CD4-positive, CD25-positive, alpha-beta regulatory T cell (primary cell): ENCODE measurements around the gene IFITM10. TPM values are rescaled to one million over a fixed set of nuclear protein-coding genes. Genes with fewer than 3 reads are reported as not detected.
A peak's percentile ranks its signal among the peaks of the same experiment; 100 is the strongest.

ENCODE experiments used
- ATAC-seq, 2 donors: fragments of 150-1000 bp; cut with Tn5 transposase; one replicate each; pipeline ENCODE4 v1.10.0; 2021; ENCODE audit warnings: low read depth in 2 of 2, moderate number of reproducible peaks in 2 of 2, moderate library complexity in 1 of 2
- DNase-seq, 3 donors: peaks; one replicate each; pipeline versions ENCODE4 v3.0.0 to v3.0.0-alpha.2; 2012 to 2022; ENCODE audit warnings: mixed read lengths in 1 of 3
- H3K27ac ChIP-seq: one replicate; pipeline ENCODE4 v1.7.0; 2013; ENCODE audit warnings: mild to moderate bottlenecking, low read length; ENCODE audit not compliant: insufficient read depth, poor library complexity, severe bottlenecking
- H3K27me3 ChIP-seq: one replicate; pipeline ENCODE4 v1.7.0; 2013; ENCODE audit warnings: low read length; ENCODE audit not compliant: control insufficient read depth, insufficient read depth
- H3K36me3 ChIP-seq: one replicate; pipeline ENCODE4 v1.7.0; 2013; ENCODE audit warnings: mild to moderate bottlenecking, low read length, moderate library complexity; ENCODE audit not compliant: control insufficient read depth, insufficient read depth
- H3K4me1 ChIP-seq: 2 replicates; pipeline ENCODE4 v1.7.0; 2013; ENCODE audit warnings: mild to moderate bottlenecking, low read length; ENCODE audit not compliant: insufficient read depth, control insufficient read depth, poor library complexity, severe bottlenecking
- H3K4me3 ChIP-seq: one replicate; pipeline ENCODE4 v1.7.0; 2013; ENCODE audit warnings: low read depth, mild to moderate bottlenecking, low read length, moderate library complexity
- H3K9me3 ChIP-seq, 2 experiments: 1 replicate in 1 of 2; 2 replicates in 1 of 2; pipeline ENCODE4 v1.7.0; 2013; ENCODE audit warnings: low read length in 2 of 2, mild to moderate bottlenecking in 1 of 2, moderate library complexity in 1 of 2; ENCODE audit not compliant: control insufficient read depth in 2 of 2
- H3K27ac Mint-ChIP-seq, 3 donors: one replicate each; pipeline ENCODE4 v1.8.0; 2020 to 2022; ENCODE audit warnings: mild to moderate bottlenecking in 3 of 3, mixed read lengths in 3 of 3, moderate library complexity in 2 of 3
- H3K27me3 Mint-ChIP-seq: one replicate; pipeline ENCODE4 v1.8.0; 2022; ENCODE audit warnings: mild to moderate bottlenecking, mixed read lengths
- H3K36me3 Mint-ChIP-seq: one replicate; pipeline ENCODE4 v1.8.0; 2020; ENCODE audit warnings: mixed read lengths
- H3K4me1 Mint-ChIP-seq, 4 donors: one replicate each; pipeline ENCODE4 v1.8.0; 2020 to 2022; ENCODE audit warnings: mixed read lengths in 4 of 4, mild to moderate bottlenecking in 1 of 4
- H3K4me3 Mint-ChIP-seq, 4 donors: one replicate each; pipeline ENCODE4 v1.8.0; 2020 to 2022; ENCODE audit warnings: mild to moderate bottlenecking in 4 of 4, mixed read lengths in 4 of 4, moderate library complexity in 3 of 4
- H3K9me3 Mint-ChIP-seq, 7 donors: one replicate each; pipeline ENCODE4 v1.8.0; 2020 to 2022; ENCODE audit warnings: mixed read lengths in 7 of 7, mild to moderate bottlenecking in 3 of 7, moderate library complexity in 2 of 7
- polyA plus RNA-seq, 4 donors: library from polyadenylated mRNA; unstranded; fragments of 300-500 nt; fragmentation: Illumina TruSeq; gene quantifications; one replicate each; pipeline ENCODE4 v1.2.3, GENCODE V29; 2021
- total RNA-seq: library from RNA; stranded (reverse); gene quantifications from one replicate; pipeline ENCODE4 v1.2.3, GENCODE V29; 2022

Gene IFITM10
- total and polyA plus RNA-seq, 5 donors from 2014 or later: 2.4 TPM; not detected in 4

GRCh38 chr11:1701091-1701807, 49.1 kb downstream of the IFITM10 start:
- no peaks in the 10 kb centered on the region for H3K4me1 ChIP-seq
- H3K4me3 Mint-ChIP-seq: no peak overlapping the region
- H3K27me3 ChIP-seq: no peaks in the 10 kb centered on the region
- DNase-seq (no peak), ATAC-seq (no peak)
- H3K4me3 ChIP-seq: no peak overlapping the region
- H3K27me3 Mint-ChIP-seq: peaks cover 16% of the 10 kb centered on the region
- H3K27ac Mint-ChIP-seq: peak overlapping the region in 1 of 3 donors; percentile 63
- no peaks in the 10 kb centered on the region for H3K36me3 Mint-ChIP-seq
- no peaks in the 10 kb centered on the region for H3K36me3 ChIP-seq
- peaks cover 0 to 4% (median 1%) of the 10 kb centered on the region in 7 donors for H3K9me3 Mint-ChIP-seq
- H3K9me3 ChIP-seq: no peaks in the 10 kb centered on the region
- H3K27ac ChIP-seq: no peak overlapping the region
- H3K4me1 Mint-ChIP-seq: peaks cover 0 to 7% (median 5%) of the 10 kb centered on the region in 4 donors

- ATAC-seq (no peak), DNase-seq (no peak)
- peaks cover 0 to 9% (median 5%) of the 10 kb centered on the region in 4 donors for H3K4me1 Mint-ChIP-seq
- Histone ChIP-seq H3K4me1 (no peaks in the 10 kb centered on the region), H3K27ac (no peak overlapping the region), H3K4me3 (no peak overlapping the region), H3K9me3 (no peaks in the 10 kb centered on the region), H3K36me3 (no peaks in the 10 kb centered on the region), H3K27me3 (no peaks in the 10 kb centered on the region)
- no peaks in the 10 kb centered on the region for H3K36me3 Mint-ChIP-seq
- H3K4me3 Mint-ChIP-seq: no peak overlapping the region
- H3K9me3 Mint-ChIP-seq: peaks cover 0 to 4% (median 1%) of the 10 kb centered on the region in 7 donors
- H3K27ac Mint-ChIP-seq: no peak overlapping the region
- peaks cover 20% of the 10 kb centered on the region for H3K27me3 Mint-ChIP-seq
Measured at GRCh38 chr11:1699771-1700170, 50.6 kb downstream of the IFITM10 start.

GRCh38 chr11:1696608-1697570, 53.5 kb downstream of the IFITM10 start, which contains the start of gene KRTAP5-6:
Gene KRTAP5-6, plus strand, starts transcription at chr11:1697195. Its CDS starts 51 bp downstream, at chr11:1697246.
- Mint-ChIP-seq H3K9me3 (peaks cover 0 to 4% (median 1%) of the 10 kb centered on the region in 7 donors), H3K4me3 (no peak within 1 kb of the TSS), H3K4me1 (peaks cover 0 to 15% (median 3%) of the 10 kb centered on the region in 4 donors), H3K27ac (no peak within 1 kb of the TSS), H3K27me3 (peaks cover 17% of the 10 kb centered on the region), H3K36me3 (no peaks in the 10 kb centered on the region)
- no peak within 1 kb of the TSS for H3K27ac ChIP-seq
- H3K27me3 ChIP-seq: no peaks in the 10 kb centered on the region
- H3K36me3 ChIP-seq: no peaks in the 10 kb centered on the region
- peaks cover 15% of the 10 kb centered on the region for H3K4me1 ChIP-seq
- no peaks in the 10 kb centered on the region for H3K9me3 ChIP-seq
- ATAC-seq (no peak), DNase-seq (no peak)
- no peak within 1 kb of the TSS for H3K4me3 ChIP-seq

- Mint-ChIP-seq H3K9me3 (peaks cover 0 to 2% (median 0%) of the 10 kb centered on the region in 7 donors), H3K4me3 (no peak overlapping the region)
- no peak overlapping the region for H3K4me3 ChIP-seq
Measured at GRCh38 chr11:1695548-1696108, 54.8 kb downstream of the IFITM10 start.

GRCh38 chr11:1694846-1695547, 55.4 kb downstream of the IFITM10 start:
- ATAC-seq (no peak), DNase-seq (no peak)
- Histone ChIP-seq H3K27ac (no peak overlapping the region), H3K9me3 (no peaks in the 10 kb centered on the region), H3K4me1 (peaks cover 15% of the 10 kb centered on the region), H3K27me3 (no peaks in the 10 kb centered on the region), H3K36me3 (no peaks in the 10 kb centered on the region), H3K4me3 (no peak overlapping the region)
- no peaks in the 10 kb centered on the region for H3K36me3 Mint-ChIP-seq
- peaks cover 0 to 2% (median 0%) of the 10 kb centered on the region in 7 donors for H3K9me3 Mint-ChIP-seq
- peaks cover 14% of the 10 kb centered on the region for H3K27me3 Mint-ChIP-seq
- H3K27ac Mint-ChIP-seq: no peak overlapping the region
- H3K4me3 Mint-ChIP-seq: no peak overlapping the region
- H3K4me1 Mint-ChIP-seq: peaks cover 0 to 8% (median 0%) of the 10 kb centered on the region in 4 donors

More at GRCh38 chr11:1695548-1696108, 54.8 kb downstream of the IFITM10 start:
- DNase-seq (no peak), ATAC-seq (no peak)
- Histone ChIP-seq H3K36me3 (no peaks in the 10 kb centered on the region), H3K27me3 (no peaks in the 10 kb centered on the region), H3K9me3 (no peaks in the 10 kb centered on the region), H3K4me1 (peaks cover 15% of the 10 kb centered on the region), H3K27ac (no peak overlapping the region)
- Mint-ChIP-seq H3K27ac (no peak overlapping the region), H3K27me3 (peaks cover 14% of the 10 kb centered on the region), H3K4me1 (peaks cover 0 to 8% (median 0%) of the 10 kb centered on the region in 4 donors), H3K36me3 (no peaks in the 10 kb centered on the region)

GRCh38 chr11:1694064-1694845, 56.1 kb downstream of the IFITM10 start:
- no peaks in the 10 kb centered on the region for H3K36me3 ChIP-seq
- no peaks in the 10 kb centered on the region for H3K9me3 ChIP-seq
- H3K9me3 Mint-ChIP-seq: peaks cover 0 to 2% (median 0%) of the 10 kb centered on the region in 7 donors
- no peak overlapping the region for H3K4me3 Mint-ChIP-seq
- peaks cover 15% of the 10 kb centered on the region for H3K4me1 ChIP-seq
- ATAC-seq: peak; percentile 73 to 84
- H3K4me1 Mint-ChIP-seq: peaks cover 0 to 8% (median 0%) of the 10 kb centered on the region in 4 donors
- H3K27ac Mint-ChIP-seq: no peak overlapping the region
- H3K4me3 ChIP-seq: no peak overlapping the region
- H3K27ac ChIP-seq: no peak overlapping the region
- peaks cover 14% of the 10 kb centered on the region for H3K27me3 Mint-ChIP-seq
- no peaks in the 10 kb centered on the region for H3K36me3 Mint-ChIP-seq
- H3K27me3 ChIP-seq: no peaks in the 10 kb centered on the region
- peak; percentile 63 to 70 (median 70) for DNase-seq
